Ramos (cell line): Measurements from ENCODE around the gene ABCC4.
"Not testable (repeated sequence)": the region's sequence is repeated elsewhere in the genome, so short reads cannot be mapped to it uniquely, and the experiment has no call there.

ENCODE experiments used
- in situ Hi-C: fragments of 300-500 bp; cut with MboI; formaldehyde crosslinking; loops from one replicate; pipeline ENCODE4 v1.14.3; 2022; ENCODE audit warnings: low sequenced_read_pairs; ENCODE audit not compliant: unreplicated experiment

Gene ABCC4

DNA sequence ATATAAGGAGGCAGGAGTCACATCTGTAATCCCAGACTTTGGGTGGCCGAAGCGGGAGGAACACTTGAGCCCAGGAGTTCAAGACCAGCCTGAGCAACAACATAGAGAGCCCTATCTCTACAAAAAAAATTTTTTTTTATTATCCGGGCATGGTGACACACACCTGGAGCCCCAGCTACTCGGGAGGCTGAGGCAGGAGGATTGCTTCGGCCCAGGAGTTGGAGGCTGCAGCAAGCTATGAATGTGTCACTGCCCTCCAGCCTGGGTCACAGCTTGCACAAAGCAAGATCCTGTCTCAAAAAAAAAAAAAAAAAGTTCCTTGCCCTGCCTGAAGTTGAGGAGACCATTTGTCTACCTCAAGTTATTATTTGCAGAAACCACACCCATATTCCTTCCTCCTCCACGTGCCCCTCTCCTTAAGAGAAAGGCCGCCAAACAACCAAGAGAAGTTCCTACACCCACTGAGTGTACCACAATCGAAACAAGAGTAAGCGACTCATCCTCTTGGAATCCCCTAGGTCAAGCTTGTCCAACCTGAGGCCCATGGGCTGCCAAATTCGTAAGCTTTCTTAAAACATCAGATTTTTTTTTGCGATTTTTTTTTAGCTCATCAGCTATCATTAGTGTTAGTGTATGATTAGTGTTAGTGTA lies 2.2 kb downstream of the ABCC4 start:
- in situ Hi-C loops: no loop called here

- in situ Hi-C loops: no loop called here
These were observed 2.9 kb downstream of the ABCC4 start for GRCh38 chr13:95298169-95298965.

DNA sequence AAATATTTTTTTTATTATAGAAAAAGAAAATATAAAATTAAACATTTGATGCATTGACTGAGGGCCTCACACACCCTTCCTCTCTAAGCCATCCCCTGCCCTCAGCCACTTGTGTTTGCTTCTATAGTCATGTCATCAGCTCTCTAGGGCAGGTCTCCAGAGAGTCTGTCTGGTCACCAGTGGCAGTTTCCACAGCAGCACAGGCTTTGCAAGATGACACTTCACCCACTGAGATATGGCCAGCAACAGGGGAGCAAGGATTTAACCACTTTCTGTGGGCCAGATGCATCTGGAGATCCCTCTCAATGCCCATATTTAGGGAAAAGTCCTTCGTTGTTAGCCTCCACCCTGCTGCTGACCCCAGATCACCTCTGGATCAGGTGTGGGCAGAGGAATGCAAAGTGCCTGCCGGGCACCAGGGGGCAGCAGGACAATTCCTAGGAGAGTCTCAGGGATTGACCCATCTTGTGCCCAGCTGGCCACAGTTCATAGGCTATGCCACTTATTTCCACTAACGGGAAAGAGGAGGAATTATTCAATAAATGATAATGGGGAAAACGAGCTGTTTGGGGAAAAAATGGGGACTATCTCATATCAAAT lies 4.8 kb downstream of the ABCC4 start:
- in situ Hi-C loops: no loop called here

- in situ Hi-C loops: no loop called here
These were observed 6.2 kb downstream of the ABCC4 start for GRCh38 chr13:95295026-95295425.

- in situ Hi-C loops: no loop called here
These were observed 8.6 kb downstream of the ABCC4 start for GRCh38 chr13:95292622-95293021.

DNA sequence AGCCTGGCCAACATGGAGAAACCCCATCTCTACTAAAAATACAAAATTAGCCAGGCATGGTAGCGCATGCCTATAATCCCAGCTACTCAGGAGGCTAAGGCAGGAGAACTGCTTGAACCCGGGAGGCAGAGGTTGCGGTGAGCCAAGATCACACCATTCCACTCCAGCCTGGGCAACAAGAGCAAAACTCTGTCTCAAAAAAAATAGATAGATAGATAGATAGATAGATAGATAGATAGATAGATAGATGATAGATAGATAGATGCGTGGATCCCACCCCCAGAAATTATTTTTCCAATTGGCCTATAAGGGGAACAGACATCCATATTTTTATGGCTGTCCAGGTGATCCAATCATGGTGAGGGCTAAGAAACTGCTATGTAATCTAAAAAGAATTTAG lies 11.3 kb downstream of the ABCC4 start:
- in situ Hi-C loops: not testable (repeated sequence)

DNA sequence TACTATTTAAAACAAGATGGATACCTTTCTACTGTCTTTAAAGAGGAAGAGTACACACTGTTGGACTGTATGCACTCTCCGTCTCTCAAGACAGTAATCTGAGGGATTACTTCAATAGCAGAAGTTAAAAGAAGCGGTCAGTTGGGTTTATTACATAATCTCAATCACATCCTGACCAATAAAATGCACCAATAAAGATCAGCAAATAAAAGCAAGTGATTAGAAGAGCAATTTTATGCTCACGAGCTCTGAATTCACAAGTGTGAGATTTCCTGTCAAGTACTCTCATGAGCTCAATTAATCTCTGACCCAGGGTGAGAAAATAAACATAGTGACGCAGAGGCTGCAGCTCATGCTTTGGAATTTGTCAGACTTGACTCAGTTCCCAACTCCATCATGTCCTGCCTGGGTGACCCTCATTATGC lies 12.2 kb downstream of the ABCC4 start:
- in situ Hi-C loops: no loop called here

- in situ Hi-C loops: no loop called here
These were observed 16.8 kb downstream of the ABCC4 start for GRCh38 chr13:95284436-95284835.

- in situ Hi-C loops: no loop called here
These were observed 22.2 kb downstream of the ABCC4 start for GRCh38 chr13:95279016-95279415.

GRCh38 chr13:95276037-95276505 lies 25.2 kb downstream of the ABCC4 start:
- in situ Hi-C loops: no loop called here

DNA sequence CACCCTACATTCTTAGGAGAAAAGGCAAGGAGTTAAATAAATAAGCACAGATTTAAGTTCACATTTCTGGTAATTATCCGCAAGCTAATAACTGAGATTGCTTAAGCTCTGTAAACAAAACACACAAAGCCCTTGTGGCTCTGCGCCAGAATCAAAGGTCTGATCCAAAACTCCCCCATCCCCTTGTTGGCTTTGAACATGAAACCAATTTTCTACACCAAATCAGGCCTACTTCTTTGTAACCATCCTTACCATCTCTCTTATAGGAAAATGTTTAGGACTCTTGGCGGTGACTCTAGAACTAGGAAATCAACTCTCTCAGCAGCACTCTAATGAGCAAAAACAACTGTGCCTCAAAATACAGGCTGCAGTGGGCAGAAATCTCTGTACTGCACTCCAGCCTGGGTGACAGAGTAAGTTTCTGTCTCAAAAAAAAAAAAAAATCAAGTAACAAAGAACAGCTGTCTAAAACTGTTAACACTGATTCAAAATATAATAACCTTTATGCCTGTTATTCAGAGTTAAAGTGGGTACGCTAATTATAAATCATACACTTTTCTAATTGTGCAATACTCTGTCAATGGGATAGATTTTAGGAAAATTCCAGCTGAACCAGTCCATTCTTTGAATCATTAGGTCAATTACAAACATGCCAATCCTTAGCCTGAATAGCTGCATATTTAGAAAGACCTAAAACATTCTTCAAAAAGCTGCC lies 25.8 kb downstream of the ABCC4 start:
- in situ Hi-C loops: no loop called here

DNA sequence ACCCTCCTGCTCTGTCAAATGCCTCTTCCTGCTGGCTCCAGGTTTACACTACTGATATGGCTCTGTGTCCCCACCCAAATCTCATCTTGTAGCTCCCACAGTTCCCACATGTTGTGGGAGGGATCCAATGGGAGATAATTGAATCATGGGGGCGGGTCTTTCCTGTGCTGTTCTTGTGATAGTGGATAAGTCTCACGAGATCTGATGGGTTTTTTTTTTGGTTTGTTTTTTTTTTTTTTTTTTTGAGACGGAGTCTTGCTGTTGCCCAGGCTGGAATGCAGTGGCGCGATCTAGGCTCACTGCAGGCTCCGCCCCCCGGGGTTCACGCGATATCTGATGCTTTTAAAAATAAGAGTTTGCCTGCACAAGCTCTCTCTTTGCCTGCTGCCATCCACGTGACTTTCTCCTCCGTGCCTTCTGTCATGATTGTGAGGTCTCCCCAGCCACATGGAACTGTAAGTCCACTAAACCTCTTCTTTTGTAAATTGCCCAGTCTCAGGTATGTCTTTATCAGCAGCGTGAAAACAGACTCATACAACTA lies 27.6 kb downstream of the ABCC4 start:
- in situ Hi-C loops: not testable (repeated sequence)

DNA sequence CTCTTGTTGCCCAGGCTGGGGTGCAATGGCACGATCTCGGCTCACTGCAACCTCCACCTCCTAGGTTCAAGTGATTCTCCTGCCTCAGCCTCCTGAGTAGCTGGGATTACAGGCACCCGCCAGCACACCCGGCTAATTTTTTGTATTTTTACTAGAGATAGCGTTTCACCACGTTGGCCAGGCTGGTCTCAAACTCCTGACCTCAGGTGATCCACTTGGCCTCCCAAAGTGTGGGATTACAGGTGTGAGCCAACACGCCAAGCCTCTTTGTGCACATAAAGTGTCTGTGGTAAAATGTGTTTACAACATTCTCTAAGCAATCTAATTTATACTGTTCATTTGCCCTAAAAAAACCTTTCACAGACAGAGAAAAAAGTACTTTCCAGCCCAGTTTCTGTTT lies 29.2 kb downstream of the ABCC4 start:
- in situ Hi-C loops: not testable (repeated sequence)

- in situ Hi-C loops: no loop called here
These were observed 31.5 kb downstream of the ABCC4 start for GRCh38 chr13:95269756-95270155.

DNA sequence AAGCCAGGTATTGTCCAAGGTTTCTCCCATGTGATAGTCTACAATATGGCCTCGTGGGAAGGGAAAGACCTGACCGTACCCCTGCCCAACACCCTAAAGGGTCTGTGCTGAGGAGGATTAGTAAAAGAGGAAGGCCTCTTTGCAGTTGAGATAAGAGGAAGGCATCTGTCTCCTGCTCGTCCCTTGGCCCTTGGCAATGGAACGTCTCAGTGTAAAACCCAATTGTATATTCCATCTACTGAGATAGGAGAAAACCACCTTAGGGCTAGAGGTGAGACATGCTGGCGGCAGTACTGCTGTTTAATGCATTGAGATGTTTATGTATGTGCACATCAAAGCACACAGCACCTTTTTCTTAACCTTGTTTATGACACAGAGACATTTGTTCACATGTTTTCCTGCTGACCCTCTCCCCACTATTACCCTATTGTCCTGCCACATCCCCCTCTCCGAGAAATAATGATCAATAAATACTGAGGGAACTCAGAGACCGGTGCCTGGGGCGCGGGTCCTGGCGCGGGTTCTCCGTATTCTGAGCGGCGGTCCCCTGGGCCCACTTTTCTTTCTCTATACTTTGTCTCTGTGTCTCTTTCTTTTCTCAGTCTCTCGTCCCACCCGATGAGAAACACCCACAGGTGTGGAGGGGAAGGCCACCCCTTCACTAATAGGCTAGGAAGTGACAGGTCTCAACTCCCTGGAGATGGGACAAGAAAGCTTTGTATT lies 32.7 kb downstream of the ABCC4 start:
- in situ Hi-C loops: not testable (repeated sequence)

DNA sequence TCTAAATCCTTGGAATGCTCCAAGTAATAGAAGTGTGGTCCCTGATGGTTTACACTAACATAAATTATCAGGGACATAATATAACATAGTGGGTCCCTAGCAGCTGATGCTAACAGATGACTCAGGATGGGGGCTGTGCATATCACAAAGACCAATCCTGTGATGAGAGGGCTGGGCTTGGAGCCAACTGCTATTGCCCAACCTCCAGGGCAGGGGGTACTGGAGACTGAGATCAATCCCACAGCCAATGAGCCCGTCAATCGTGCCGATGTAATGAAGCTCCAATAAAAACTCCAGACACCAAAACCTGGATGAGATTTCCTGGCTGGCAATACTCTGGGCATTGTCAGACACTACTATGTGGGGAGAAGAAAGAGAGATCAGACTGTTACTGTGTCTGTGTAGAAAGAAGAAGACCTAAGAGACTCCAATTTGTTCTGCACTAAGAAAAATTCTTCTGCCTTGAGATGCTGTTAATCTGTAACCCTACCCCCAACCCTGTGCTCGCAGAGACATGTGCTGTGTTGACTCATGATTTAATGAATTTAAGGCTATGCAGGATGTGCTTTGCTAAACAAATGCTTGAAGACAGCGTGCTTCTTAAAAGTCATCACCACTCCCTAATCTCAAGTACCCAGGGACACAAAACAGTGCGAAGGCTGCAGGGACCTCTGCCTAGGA lies 33.4 kb downstream of the ABCC4 start:
- in situ Hi-C loops: no loop called here

GRCh38 chr13:95264225-95264624 lies 37.0 kb downstream of the ABCC4 start:
- in situ Hi-C loops: no loop called here

DNA sequence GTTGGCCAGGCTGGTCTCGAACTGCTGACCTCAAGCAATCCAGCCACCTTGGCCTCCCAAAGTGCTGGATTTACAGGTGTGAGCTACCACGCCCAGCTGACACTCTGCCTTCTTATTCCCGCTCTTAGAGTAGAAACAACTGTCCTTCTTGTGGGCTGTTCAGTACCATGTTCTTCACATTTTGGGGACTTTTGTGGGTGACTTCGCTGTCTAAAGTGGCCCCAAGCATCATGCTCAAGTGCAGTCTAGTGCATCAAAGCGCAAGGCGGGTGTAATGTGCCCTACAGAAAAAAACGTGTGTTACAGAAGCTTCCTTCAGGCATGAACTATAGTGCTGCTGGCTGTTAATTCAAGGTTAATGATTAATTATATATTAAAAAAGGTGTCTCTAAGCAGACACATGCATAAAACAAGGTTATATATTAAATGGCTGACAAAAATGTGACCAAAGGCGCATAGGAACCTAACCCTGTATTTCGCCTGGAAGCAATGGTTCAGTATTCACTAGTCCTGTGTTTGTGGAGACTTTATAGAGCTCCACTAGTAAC lies 38.3 kb downstream of the ABCC4 start:
- in situ Hi-C loops: no loop called here

DNA sequence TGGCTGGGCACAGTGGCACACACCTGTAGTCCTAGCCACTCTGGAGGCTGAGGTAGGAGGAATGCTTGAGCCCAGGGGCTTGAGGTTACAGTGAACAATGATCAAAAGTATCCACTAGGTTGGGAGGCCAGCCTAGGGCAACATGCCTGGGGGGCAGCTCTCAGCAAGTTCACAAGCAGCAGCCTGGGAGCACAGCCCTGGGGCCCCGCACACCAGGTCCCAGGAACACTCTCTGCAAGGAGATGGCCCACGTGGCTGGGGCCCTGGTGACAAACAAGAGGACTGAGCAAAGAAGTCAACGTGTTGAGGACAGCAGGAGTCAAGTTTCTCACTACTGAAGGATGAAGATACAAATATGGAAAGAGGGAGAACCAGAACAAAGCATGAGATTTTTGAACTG lies 39.3 kb downstream of the ABCC4 start:
- in situ Hi-C loops: no loop called here
